Measurements from ENCODE around the gene APBB1. TPM values are rescaled to one million over a fixed set of nuclear protein-coding genes. Genes with fewer than 3 reads are reported as not detected.

The APBB1 gene
- total RNA-seq, 1 donor = 57.1 TPM

- no peak overlapping the region for H3K4me3 ChIP-seq (ENCODE audit: low read length)
- H3K4me1 ChIP-seq (ENCODE audit: insufficient read depth, low read length) = no peaks in the 10 kb centered on the region
- no peaks in the 10 kb centered on the region for H3K9me3 ChIP-seq (ENCODE audit: low read depth, low read length)
- peaks cover 3% of the 10 kb centered on the region for H3K27me3 ChIP-seq (ENCODE audit: insufficient read depth, low read length)
These were observed 64.0 kb downstream of the APBB1 start for GRCh38 chr11:6354651-6355485.

GRCh38 chr11:6353367-6353987, 65.4 kb downstream of the APBB1 start:
- Histone ChIP-seq H3K4me3 (ENCODE audit: low read length) (no peak overlapping the region), H3K27me3 (ENCODE audit: insufficient read depth, low read length) (peaks cover 3% of the 10 kb centered on the region), H3K9me3 (ENCODE audit: low read depth, low read length) (no peaks in the 10 kb centered on the region), H3K4me1 (ENCODE audit: insufficient read depth, low read length) (no peaks in the 10 kb centered on the region)

- Histone ChIP-seq H3K27me3 (ENCODE audit: insufficient read depth, low read length) (peaks cover 3% of the 10 kb centered on the region), H3K4me1 (ENCODE audit: insufficient read depth, low read length) (no peaks in the 10 kb centered on the region), H3K9me3 (ENCODE audit: low read depth, low read length) (no peaks in the 10 kb centered on the region), H3K4me3 (ENCODE audit: low read length) (no peak overlapping the region)
These were observed 67.0 kb downstream of the APBB1 start for GRCh38 chr11:6351782-6352382.

DNA sequence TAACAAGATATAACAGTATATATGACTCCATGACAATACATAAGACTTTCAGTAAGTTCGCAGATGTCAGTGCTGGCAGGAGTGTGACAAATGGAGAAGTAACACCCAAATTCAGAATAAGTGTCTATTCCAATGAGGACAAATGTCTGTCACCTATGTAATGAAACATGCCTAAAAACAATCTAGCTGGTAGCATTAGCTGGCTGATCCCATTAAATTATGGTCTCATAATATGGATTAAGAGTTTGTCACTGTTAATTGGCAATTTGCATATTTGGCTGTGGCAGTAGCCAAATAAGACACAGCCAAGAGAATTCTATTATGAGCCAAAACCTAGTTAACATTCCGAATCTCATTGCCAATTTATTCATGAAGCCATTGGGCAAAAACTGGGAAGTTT, 68.4 kb downstream of the APBB1 start:
- Histone ChIP-seq H3K9me3 (ENCODE audit: low read depth, low read length) (no peaks in the 10 kb centered on the region), H3K27me3 (ENCODE audit: insufficient read depth, low read length) (peaks cover 3% of the 10 kb centered on the region), H3K4me3 (ENCODE audit: low read length) (no peak overlapping the region), H3K4me1 (ENCODE audit: insufficient read depth, low read length) (no peaks in the 10 kb centered on the region)

DNA sequence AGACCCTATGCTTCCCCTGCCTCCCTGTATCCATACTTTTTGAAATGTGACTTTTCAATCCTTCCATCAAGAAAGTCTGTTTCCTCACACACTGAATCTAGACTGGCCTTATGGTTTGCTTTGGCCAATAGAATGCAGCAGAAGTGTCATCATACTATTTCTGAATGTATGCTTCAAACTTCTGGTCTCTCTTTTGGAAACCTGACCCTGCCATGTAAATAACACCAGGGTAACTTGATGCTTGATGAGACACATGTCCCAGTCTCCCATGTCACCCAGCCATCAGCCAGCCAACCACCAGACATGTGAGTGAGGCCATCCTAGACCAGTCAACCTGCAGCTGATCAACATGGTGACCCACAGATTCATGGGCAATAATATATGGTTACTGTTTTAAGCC, 68.9 kb downstream of the APBB1 start:
- H3K4me1 ChIP-seq (ENCODE audit: insufficient read depth, low read length) = no peaks in the 10 kb centered on the region

GRCh38 chr11:6345366-6345765, 73.5 kb downstream of the APBB1 start:
- H3K4me1 ChIP-seq (ENCODE audit: insufficient read depth, low read length) = no peaks in the 10 kb centered on the region
- H3K4me3 ChIP-seq (ENCODE audit: low read length) = no peak overlapping the region
- H3K27me3 ChIP-seq (ENCODE audit: insufficient read depth, low read length) = no peaks in the 10 kb centered on the region
- no peaks in the 10 kb centered on the region for H3K9me3 ChIP-seq (ENCODE audit: low read depth, low read length)

More for the DNA sequence above, 68.9 kb downstream of the APBB1 start:
- H3K4me3 ChIP-seq (ENCODE audit: low read length) = no peak overlapping the region
- H3K9me3 ChIP-seq (ENCODE audit: low read depth, low read length) = no peaks in the 10 kb centered on the region
- H3K27me3 ChIP-seq (ENCODE audit: insufficient read depth, low read length) = peaks cover 3% of the 10 kb centered on the region

Other genes starting within 250 kb of the APBB1 start
- not detected for gene OR52B2, start 248.8 kb downstream of the APBB1 start, total RNA-seq
- gene OR52W1, start 219.9 kb downstream of the APBB1 start, total RNA-seq = not detected
- gene C11orf42, start 213.5 kb downstream of the APBB1 start, total RNA-seq = not detected
- gene FHIP1B, start 184.5 kb downstream of the APBB1 start, total RNA-seq = 27.6 TPM
- gene CNGA4, start 180.0 kb downstream of the APBB1 start, total RNA-seq = 0.21 TPM
- not detected for gene CCKBR, start 159.3 kb downstream of the APBB1 start, total RNA-seq
- gene CAVIN3, start 98.6 kb downstream of the APBB1 start, total RNA-seq = 1.8 TPM
- gene SMPD1, start 28.6 kb downstream of the APBB1 start, total RNA-seq = 21.1 TPM
- 0.31 TPM for gene HPX, start 21.9 kb upstream of the APBB1 start, total RNA-seq
- gene TRIM3, start 54.8 kb upstream of the APBB1 start, total RNA-seq = 12.1 TPM
- 33.3 TPM for gene ARFIP2, start 62.2 kb upstream of the APBB1 start, total RNA-seq
- gene TIMM10B, start 62.4 kb upstream of the APBB1 start, total RNA-seq = 70.2 TPM
- 18.3 TPM for gene DNHD1, start 78.2 kb upstream of the APBB1 start, total RNA-seq
- gene RRP8, start 184.5 kb upstream of the APBB1 start, total RNA-seq = 19.0 TPM
- gene ILK, start 184.7 kb upstream of the APBB1 start, total RNA-seq = 45.5 TPM
- gene TAF10, start 193.1 kb upstream of the APBB1 start, total RNA-seq = 33.2 TPM
- gene TPP1, start 200.3 kb upstream of the APBB1 start, total RNA-seq = 86.2 TPM
- 3.8 TPM for gene DCHS1, start 236.7 kb upstream of the APBB1 start, total RNA-seq

Measured in mononuclear cell (primary cell).